Subcutaneous preadipocyte (primary cell): ENCODE data around the gene FAM236C. TPM values are rescaled to one million over a fixed set of nuclear protein-coding genes. Genes with fewer than 3 reads are reported as not detected.

ENCODE experiments used
- total RNA-seq: library from RNA; depleted of rRNA; stranded (reverse); fragments of >200 nt; gene quantifications from 2 replicates; pipeline ENCODE4 v1.2.3, GENCODE V29; 2012

Gene FAM236C
- total RNA-seq: not detected in 2 replicates

DNA sequence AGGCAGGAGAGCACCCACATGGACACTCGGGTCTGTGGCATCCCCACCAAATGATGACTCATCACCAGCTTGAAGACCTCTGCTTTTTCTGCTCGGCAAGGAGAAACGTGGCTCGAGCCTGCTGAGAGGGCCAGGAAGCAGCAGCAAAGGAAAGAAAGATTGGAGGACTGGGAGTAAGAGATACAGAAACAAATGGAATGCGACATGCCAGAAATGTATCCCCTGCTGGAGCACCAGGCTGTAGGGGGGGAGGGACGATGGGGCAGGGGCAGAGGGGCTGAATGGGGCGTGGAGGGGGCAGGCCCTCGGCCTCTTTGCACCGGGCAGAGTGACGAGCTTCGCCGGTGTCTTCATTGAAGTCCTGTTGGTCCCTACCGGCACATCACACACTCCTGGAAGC, at the start of gene FAM236C:
TSS of gene FAM236C (plus strand) at position 301 of the 400 bp plus-strand sequence. CDS start 100 bp downstream, outside the sequence.

DNA sequence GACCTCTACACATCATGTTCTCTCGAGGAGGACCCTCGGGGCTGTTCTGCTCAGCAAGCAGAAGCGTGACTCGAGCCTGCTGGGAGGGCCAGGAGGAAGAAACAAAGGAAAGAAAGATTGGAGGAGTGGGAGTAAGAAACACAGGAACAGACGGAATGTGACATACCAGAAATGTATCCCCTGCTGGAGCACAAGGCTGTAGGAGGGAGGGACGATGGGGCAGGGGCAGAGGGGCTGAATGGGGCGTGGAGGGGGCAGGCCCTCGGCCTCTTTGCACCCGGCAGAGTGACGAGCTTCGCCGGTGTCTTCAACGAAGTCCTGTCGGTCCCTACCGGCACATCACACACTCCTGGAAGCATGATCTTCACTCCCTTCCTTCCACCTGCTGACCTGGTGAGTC, 25.5 kb downstream of the FAM236C start, which contains the start of gene FAM236A:
TSS of gene FAM236A (plus strand) at position 301 of the 400 bp plus-strand sequence. CDS start at position 358, 57 bp downstream.

DNA sequence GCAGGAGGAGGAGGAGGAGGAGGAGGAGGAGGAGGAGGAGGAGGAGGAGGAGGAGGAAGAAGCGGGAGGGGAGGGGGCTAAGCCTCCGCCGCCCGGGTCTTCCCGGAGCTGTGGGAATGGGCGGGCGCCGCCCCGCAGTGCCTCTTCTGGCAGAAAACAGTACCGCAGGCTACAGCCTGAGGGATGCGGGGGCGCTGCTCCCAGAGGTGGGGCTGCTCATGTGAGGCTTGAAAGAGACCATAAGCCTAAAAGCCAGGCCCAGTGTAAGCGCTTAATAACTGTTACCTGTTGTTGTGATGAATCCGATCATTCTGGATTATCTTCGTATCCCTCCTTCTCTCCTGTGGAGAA, 31.4 kb downstream of the FAM236C start, which contains the start of gene DMRTC1:
TSS of gene DMRTC1 (minus strand) at position 19 of the 351 bp plus-strand sequence. CDS start 68,143 bp downstream, outside the sequence.

Other genes with a start within 250 kb of the FAM236C start
- 5.5 and 9.4 TPM in 2 replicates for gene PHKA1, start 198.3 kb upstream of the FAM236C start, total RNA-seq
- gene DMRTC1B, start 135.7 kb upstream of the FAM236C start, total RNA-seq: not detected in 2 replicates
- gene FAM236B, start 130.0 kb upstream of the FAM236C start, total RNA-seq: not detected in 2 replicates
- not detected in 2 replicates for gene FAM236D, start 104.4 kb upstream of the FAM236C start, total RNA-seq
- not detected in 2 replicates for gene FAM236A, start 25.6 kb downstream of the FAM236C start, total RNA-seq
- gene DMRTC1, start 31.2 kb downstream of the FAM236C start, total RNA-seq: not detected in 2 replicates
- gene PABPC1L2B, start 90.3 kb downstream of the FAM236C start, total RNA-seq: not detected in 2 replicates
- not detected in 2 replicates for gene PABPC1L2A, start 166.9 kb downstream of the FAM236C start, total RNA-seq